NT2/D1 (cell line): ENCODE measurements around the gene MVK.

Experiments used
- DNase-seq: peaks from one replicate; pipeline ENCODE4 v3.0.0-alpha.2; 2011; ENCODE audit warnings: low read depth, low spot score
- H3K27me3 ChIP-seq: 2 replicates; pipeline ENCODE4 v1.6.0; 2011; ENCODE audit warnings: mild to moderate bottlenecking; ENCODE audit not compliant: insufficient read length, insufficient read depth
- H3K36me3 ChIP-seq: 2 replicates; pipeline ENCODE4 v1.6.1; 2011; ENCODE audit warnings: mild to moderate bottlenecking, low read length, mixed read lengths; ENCODE audit not compliant: insufficient read depth, insufficient read length
- H3K4me1 ChIP-seq: 2 replicates; pipeline ENCODE4 v1.5.1; 2011; ENCODE audit not compliant: insufficient read depth, insufficient read length
- H3K4me3 ChIP-seq: 2 replicates; pipeline ENCODE4 v1.5.1; 2011; ENCODE audit warnings: low read depth; ENCODE audit not compliant: insufficient read length
- H3K9ac ChIP-seq: 2 replicates; pipeline ENCODE4 v1.6.0; 2011; ENCODE audit warnings: low read depth; ENCODE audit not compliant: insufficient read length
- H3K9me3 ChIP-seq: 2 replicates; pipeline ENCODE4 v1.5.1; 2011; ENCODE audit warnings: mild to moderate bottlenecking, low read length; ENCODE audit not compliant: insufficient read depth
- SUZ12 ChIP-seq: IDR thresholded peaks from 2 replicates; pipeline ENCODE4 v1.6.1; 2011; ENCODE audit not compliant: insufficient read length, insufficient read depth; ENCODE audit errors: extremely low read depth
- YY1 ChIP-seq: IDR thresholded peaks from 2 replicates; pipeline ENCODE4 v1.6.1; 2011; ENCODE audit not compliant: insufficient read length, insufficient read depth
- ZNF274 ChIP-seq: IDR thresholded peaks from 2 replicates; pipeline ENCODE4 v1.6.1; 2011; ENCODE audit warnings: mild to moderate bottlenecking, low read depth, low read length

Gene MVK

DNA sequence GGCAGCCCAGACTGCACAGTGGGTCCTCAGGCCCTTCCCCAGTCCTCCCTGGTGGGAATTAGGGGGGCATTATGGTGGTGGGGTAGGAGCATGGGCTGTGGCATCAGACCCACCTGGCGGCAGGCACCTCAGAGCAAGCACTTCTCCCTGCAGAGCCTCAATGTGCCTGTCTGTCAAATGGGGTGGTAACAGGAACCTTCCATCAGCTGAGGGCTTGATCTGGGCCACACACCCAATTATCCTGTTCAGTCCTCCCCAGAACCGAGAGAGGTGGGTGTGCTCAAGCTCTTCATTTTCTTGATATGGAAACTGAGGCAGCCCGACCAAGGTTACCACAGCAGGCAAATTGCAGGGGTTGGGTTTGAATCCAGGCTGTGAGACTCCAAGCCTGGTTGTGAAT, 38.4 kb downstream of the MVK start:
- Histone ChIP-seq H3K4me3 (no peak overlapping the region), H3K9me3 (no peaks in the 10 kb centered on the region), H3K36me3 (no peaks in the 10 kb centered on the region), H3K4me1 (peaks cover 10% of the 10 kb centered on the region), H3K27me3 (no peaks in the 10 kb centered on the region), H3K9ac (no peak overlapping the region)
- no peak for DNase-seq
- no peak for TF ChIP-seq ZNF274
- no peak for TF ChIP-seq YY1
- TF ChIP-seq SUZ12 = no peak

DNA sequence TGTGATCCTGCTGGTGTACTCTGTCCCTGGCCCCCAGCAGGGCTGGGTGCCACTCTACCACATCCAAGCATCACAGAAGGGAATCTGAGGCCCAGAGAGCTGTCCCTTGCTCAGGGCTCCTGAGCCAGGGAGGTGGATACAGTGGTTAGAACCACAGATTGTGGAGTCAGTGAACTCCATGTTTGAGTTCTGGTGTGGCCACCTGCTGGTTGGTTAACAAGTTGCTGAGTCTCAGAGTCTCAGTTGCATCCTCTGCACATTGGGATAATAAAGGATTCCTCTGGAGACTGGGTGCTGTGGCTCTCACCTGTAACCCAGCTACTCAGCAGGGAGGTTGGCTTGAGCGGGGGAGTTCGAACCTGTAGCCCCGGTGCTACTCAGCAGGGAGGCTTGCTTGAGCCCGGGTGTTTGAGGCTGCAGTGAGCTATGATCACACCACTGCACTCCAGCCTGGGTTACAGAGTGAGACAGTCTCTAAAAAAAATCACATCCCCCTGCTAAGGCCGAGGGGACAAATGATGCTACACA, 39.4 kb downstream of the MVK start:
- H3K9ac ChIP-seq = peak overlapping the region; percentile 50
- DNase-seq = no peak
- no peaks in the 10 kb centered on the region for H3K36me3 ChIP-seq
- H3K4me1 ChIP-seq = peaks cover 7% of the 10 kb centered on the region
- H3K9me3 ChIP-seq = no peaks in the 10 kb centered on the region
- TF ChIP-seq ZNF274 (no peak), YY1 (no peak), SUZ12 (no peak)
- no peaks in the 10 kb centered on the region for H3K27me3 ChIP-seq
- H3K4me3 ChIP-seq = no peak overlapping the region

DNA sequence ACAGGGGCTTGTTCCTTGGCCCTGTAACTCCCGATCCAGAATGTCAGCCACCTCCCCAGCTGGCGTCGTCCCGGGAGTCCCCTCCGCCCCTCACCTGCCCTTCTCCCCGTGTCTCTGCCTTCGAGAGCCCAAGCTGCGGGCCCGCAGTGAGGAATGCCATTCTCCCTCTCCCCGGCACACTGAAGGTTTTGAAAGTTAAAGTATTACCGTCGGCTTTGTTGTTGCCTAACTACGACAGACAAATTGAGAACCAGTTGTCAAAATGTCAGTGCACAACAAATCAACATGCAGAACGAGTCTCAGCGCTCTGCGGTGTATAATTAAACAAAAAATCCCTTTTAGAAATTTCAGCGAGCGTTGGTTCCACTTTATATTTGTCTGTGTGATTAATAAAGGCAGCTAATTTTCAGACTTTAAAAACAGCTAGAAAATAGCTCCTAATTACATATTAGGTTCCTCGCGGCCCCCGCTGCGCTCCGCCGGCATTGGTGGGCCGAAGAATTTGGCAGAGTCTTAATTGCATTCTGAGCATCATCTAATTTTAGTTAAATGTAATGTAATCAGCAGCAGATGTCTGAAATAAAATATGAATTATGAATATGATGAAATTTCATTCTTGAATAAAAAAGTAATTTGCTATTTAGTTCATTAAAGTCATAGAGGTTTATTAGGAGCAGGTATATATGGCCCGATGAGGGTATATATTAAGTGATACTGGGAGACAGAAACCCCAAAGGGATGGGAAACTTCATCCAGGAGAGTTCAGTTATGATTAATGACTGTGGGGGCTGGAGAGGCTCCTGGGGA, 40.3 kb downstream of the MVK start:
- no peaks in the 10 kb centered on the region for H3K36me3 ChIP-seq
- no peaks in the 10 kb centered on the region for H3K9me3 ChIP-seq
- DNase-seq = no peak
- TF ChIP-seq YY1 (no peak), SUZ12 (no peak), ZNF274 (no peak)
- no peak overlapping the region for H3K9ac ChIP-seq
- peaks cover 7% of the 10 kb centered on the region for H3K4me1 ChIP-seq
- H3K27me3 ChIP-seq = no peaks in the 10 kb centered on the region
- no peak overlapping the region for H3K4me3 ChIP-seq

DNA sequence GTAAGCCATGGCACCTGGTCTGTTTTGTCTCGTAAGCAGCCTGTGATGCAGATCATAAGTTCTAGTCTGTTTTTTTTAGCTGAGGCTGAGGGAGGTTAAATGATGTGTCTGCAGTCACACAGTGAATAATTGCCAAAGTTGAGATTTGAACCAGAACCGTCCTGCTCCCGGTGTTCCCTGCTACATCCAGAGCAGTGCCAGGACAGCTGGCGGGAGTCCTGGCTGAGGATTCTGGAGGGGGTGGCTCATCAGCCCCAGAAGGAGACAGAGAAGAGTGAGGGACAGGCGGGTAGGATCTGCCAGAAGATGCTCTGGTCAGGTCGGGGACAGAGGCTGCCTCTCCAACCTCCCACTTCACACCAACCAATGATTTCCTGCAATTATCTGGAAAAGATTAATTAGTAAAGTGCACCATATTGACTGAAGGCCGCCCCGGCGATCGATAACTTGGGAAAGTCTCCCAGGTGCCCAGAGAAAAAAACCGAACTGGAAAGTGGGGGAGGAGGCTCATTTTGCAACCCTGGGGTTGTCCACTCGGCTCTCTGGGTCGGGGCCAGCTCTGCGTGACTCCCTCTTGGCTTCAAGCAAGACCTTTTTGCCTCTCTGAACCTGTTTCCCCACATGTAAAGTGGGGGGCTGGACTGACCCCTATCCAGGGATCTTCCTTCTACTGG, 42.1 kb downstream of the MVK start:
- H3K9me3 ChIP-seq = no peaks in the 10 kb centered on the region
- H3K36me3 ChIP-seq = no peaks in the 10 kb centered on the region
- H3K27me3 ChIP-seq = no peaks in the 10 kb centered on the region
- DNase-seq = no peak
- no peak overlapping the region for H3K9ac ChIP-seq
- TF ChIP-seq ZNF274 (no peak), YY1 (no peak), SUZ12 (no peak)
- no peak overlapping the region for H3K4me3 ChIP-seq
- peaks cover 7% of the 10 kb centered on the region for H3K4me1 ChIP-seq

DNA sequence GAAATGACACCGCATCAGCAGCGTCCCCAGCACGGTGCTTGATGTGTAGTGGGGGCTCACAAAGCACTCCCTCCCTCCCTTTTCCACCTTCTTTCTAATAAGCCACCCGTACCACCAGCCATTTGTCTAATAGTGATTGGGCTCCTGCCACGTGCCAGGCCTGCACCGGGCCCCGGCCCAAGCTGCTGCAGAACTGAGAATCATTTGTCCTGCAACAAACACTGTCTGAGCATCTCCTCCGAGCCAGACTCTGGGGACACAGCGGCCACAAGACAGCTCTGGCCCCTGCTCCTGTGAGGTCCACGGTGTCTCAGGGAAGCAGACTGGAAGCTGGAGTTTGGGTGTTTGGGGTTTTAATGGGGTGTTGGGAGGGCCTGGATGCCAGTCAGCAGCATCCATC, 43.9 kb downstream of the MVK start:
- Histone ChIP-seq H3K4me1 (peaks cover 8% of the 10 kb centered on the region), H3K9me3 (no peaks in the 10 kb centered on the region), H3K27me3 (no peaks in the 10 kb centered on the region), H3K9ac (no peak overlapping the region), H3K4me3 (no peak overlapping the region), H3K36me3 (no peaks in the 10 kb centered on the region)
- DNase-seq = no peak
- TF ChIP-seq ZNF274 = no peak
- no peak for TF ChIP-seq SUZ12
- TF ChIP-seq YY1 = no peak

DNA sequence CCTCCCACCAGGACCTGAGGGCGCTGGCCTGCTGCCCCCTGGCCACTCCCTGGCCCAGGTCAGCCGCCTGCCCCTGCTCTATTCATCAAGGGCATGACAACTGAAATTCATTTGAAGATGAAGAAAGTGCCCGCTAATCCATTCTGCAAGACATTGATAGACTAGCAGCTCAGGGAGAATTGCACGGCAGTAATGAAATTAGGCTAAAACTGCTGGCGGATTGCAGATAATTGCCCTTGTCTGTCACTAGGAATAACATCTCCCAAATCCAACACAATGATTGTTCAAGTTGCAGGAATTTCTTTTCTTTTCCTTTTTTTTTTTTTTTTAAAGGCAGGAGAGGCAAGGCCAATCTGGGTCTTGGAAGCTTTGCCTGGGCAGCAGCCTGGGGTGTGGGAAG, 44.5 kb downstream of the MVK start:
- Histone ChIP-seq H3K4me1 (peaks cover 3% of the 10 kb centered on the region), H3K4me3 (no peak overlapping the region), H3K9me3 (no peaks in the 10 kb centered on the region), H3K27me3 (no peaks in the 10 kb centered on the region), H3K36me3 (no peaks in the 10 kb centered on the region), H3K9ac (no peak overlapping the region)
- no peak for DNase-seq
- TF ChIP-seq SUZ12 (no peak), YY1 (no peak), ZNF274 (no peak)

DNA sequence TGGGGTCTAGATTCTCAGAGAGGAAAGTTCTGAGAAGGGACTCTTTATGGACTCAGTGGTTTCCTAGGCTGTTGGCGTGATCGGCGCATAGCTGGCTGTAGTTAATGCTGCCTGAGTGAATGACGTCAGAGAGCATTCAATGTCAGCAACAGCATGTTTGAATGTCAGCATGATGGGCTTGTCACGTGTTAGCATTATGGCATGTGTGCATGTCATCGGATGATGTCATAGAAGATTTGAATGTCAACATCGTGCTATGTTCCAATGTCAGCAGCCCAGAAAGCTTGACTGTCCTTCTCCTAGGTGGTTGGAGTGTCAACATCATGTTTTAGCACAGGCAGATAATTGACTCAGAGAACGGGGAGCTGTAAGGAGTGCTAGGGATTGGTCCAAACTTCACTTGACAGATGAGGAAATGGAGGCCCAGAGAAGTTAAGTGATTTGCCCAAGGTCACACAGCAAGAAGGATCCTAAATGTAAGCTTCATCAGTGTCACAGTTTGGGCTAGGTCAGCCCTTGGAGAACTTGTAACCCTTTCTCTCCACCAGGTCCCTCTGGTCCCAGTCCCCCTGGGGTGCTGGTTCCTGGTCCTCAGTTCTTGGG, 45.5 kb downstream of the MVK start:
- Histone ChIP-seq H3K9me3 (no peaks in the 10 kb centered on the region), H3K4me1 (peaks cover 6% of the 10 kb centered on the region), H3K4me3 (no peak overlapping the region), H3K27me3 (no peaks in the 10 kb centered on the region), H3K9ac (no peak overlapping the region), H3K36me3 (no peaks in the 10 kb centered on the region)
- TF ChIP-seq SUZ12 (no peak), YY1 (no peak), ZNF274 (no peak)
- no peak for DNase-seq
